DMS53 (cell line): Measurements from ENCODE around the gene GATA3.

Experiments used
- DNase-seq: peaks from one replicate; lab custom pipeline; 2025; lab: John Stamatoyannopoulos, UW

Gene GATA3

DNA sequence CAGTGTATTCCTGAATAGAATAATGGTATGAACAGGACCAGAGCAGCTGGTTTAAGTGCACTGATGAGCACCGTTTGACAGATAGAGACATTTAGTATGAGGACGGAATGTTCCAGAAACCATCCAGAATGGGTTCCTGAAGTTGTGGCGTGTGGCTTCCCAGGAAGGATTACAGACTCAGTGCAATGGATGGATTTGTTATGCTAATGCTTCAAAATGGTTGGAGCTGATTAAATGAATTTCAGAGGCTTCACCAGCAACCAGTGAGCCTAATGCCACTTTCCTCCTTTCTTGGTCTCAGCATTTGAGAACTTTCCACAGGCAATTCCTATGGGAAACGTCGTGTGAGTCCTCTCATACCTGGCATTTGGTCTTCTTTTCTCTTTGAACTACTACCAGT lies 9.9 kb downstream of the GATA3 start:
- no peak for DNase-seq

DNA sequence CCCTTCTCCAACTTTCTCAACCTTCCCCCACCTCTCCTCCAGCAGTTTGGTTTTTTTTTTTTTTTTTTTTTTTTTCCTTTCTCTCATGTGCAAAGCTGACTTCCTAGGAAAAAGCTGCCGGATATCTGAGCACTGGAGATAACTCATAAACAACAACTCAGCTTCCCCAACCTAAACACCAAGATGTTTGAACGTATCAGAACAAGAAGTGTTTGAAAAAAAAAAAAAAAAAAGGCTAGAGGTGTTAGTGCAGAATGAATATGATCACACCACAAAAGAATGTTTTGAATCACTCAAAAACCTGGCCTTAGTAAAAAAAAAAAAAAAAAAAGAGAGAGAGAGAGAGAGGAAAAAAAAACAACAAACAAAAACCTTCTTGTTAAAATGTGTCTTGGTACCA lies 11.2 kb downstream of the GATA3 start:
- DNase-seq, result no peak

DNA sequence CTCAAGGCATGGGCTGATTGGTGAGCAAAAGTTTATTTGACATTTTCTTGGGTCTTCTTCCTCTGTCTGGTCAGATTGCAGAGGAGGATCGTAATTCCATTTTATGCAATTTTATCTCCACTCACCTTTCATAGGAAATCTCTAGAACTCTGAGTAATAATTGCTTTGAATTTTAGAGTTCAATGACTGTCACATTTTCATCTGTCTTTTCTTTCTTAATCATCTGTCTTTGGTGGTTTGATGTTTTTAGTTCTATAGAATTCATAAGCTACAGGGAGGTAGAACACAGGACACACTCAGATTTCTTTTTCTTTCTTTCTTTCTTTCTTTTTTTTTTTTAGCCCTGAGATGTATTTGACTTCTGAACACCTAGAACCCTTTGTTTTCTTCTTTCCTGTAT lies 11.6 kb downstream of the GATA3 start:
- DNase-seq, result no peak

DNA sequence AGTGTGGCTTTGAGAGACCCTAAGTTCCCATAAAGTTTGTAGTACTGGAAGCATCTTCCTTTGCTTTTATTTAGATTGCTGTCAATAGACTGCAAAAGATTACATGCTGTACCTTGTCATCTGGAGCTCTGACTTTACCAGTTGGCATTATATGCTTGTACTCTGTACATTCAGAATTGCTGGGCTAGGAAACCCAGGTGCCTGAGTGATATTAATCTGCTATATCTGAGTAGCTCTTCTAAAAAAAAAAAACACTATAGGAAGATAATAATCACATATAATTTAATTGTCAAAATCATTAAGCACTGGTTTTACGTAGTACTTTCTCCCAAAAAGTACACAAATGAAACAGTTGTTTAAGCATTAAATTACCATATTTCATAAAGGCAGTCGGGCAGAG lies 12.3 kb downstream of the GATA3 start:
- no peak for DNase-seq

DNA sequence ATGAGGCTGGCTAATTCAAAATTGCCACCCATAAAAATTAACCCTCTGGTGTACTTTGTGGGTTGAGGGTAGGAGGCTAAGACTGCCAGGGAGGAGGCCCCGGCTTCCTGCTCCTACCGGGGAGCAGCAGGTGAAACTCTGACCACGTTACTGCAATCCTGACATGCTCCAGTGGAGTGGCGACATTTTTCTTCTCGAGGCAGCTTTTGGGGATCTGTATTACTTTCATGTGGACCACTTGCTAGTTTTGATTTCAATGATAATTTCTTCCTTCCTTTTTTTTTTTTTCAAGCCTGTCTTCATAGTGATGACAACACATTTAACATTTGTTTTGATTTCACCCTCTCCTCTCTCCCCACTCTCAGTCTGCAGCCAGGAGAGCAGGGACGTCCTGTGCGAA lies 14.6 kb downstream of the GATA3 start:
- DNase-seq, result no peak

DNA sequence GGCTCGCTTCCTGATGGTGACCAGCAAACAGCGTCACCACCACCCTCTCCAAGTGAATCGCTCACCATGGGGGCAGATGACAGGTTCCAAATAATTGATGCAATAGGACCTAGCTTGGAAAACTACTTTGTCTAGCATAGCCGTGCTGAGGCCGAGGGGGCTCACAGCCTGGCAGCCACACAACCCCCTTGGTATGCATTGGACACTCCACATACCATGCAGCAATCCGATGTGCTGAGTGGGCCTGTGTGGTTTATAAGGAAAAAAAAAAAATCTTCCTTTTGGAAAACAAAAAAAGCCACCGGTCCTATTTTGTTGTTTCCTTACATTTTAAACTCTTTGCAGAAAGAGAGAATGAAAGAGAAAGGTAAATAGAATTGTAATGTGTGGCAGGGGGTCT lies 15.1 kb downstream of the GATA3 start:
- no peak for DNase-seq

DNA sequence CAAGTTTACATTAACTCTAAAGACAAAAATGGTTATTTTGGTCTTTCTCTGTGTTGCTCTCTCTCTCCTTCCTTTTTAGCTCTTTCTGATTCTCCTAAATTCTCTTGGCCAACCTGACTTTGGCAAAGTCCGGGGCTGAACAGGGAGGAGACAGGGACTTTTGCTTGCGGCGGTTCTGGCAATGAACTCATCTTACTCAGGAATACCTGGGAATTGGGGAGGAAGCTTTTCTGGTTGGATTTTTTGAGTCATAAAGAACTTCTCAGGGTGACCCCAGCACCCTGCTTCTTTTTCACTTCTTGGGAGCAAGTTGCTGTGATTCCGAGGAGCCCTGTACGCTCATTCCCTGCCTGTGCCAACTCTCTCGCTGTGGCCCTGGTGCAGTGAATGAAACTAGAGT lies 16.0 kb downstream of the GATA3 start:
- no peak for DNase-seq

DNA sequence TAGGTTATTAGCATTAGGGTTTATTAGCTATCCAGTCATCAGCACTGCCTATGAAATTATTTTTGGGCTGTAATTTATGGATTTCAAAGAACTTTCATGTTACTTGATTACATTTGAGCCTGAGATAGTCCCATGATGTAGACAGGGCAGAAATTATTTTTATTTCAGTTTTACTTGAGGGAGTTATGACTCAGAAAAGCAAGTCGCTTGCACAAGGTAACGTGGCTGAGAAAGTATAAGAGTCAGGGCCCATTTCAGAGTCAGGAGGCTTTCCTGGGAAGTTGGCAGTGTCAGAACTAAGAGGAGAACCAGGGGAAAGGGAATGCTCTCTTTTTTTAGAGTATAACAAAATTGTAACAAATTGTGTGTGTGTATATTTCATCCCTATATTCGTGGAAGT lies 16.5 kb downstream of the GATA3 start:
- DNase-seq, result no peak

DNA sequence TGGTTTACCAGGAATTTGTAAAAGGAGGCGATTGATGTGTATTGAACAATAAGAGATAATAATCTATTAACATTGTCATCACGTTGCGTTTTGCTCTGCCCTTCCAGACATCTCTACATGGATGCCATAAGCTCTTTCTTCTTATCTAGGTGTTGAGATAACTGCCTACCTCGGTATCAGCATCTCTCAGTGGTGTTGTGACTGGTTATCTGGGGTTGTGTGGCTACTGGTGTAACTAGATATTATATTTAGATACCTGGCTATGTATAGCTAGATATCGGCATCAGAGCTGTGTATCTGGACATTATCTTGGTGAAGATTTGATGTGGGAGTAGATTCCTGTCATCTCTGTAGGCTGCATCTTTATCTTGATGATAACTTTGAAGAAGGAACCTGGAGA lies 17.2 kb downstream of the GATA3 start:
- no peak for DNase-seq

DNA sequence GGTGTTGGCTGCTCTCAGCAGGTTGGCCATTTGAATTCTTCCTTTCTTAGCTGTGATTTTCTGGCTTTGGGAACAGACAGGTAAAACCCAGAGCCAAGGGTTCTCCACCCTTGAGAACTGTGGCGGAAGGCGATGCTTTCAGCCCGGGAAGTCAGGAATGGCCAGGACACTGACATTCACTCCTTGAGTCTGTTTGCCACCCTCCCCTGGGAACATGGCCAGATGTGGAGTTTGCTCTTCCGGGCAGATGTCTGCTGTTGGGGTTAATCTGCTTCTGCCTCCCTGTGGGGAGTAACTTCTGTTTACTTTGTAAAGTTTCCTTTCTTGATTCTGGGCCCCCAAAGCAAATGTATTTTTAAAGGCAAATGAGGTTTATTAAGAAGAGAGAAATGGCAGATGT lies 17.7 kb downstream of the GATA3 start:
- DNase-seq, result no peak

DNA sequence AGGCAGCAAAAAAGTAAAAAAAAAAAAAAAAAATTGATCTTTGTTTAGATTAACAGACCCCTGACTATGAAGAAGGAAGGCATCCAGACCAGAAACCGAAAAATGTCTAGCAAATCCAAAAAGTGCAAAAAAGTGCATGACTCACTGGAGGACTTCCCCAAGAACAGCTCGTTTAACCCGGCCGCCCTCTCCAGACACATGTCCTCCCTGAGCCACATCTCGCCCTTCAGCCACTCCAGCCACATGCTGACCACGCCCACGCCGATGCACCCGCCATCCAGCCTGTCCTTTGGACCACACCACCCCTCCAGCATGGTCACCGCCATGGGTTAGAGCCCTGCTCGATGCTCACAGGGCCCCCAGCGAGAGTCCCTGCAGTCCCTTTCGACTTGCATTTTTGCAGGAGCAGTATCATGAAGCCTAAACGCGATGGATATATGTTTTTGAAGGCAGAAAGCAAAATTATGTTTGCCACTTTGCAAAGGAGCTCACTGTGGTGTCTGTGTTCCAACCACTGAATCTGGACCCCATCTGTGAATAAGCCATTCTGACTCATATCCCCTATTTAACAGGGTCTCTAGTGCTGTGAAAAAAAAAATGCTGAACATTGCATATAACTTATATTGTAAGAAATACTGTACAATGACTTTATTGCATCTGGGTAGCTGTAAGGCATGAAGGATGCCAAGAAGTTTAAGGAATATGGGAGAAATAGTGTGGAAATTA lies 19.4 kb downstream of the GATA3 start:
- DNase-seq, result no peak

DNA sequence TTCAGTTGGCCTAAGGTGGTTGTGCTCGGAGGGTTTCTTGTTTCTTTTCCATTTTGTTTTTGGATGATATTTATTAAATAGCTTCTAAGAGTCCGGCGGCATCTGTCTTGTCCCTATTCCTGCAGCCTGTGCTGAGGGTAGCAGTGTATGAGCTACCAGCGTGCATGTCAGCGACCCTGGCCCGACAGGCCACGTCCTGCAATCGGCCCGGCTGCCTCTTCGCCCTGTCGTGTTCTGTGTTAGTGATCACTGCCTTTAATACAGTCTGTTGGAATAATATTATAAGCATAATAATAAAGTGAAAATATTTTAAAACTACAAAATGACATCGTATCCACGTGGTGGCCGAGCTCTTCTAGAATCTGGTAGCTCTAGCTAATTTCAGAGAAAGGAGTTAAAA lies 20.4 kb downstream of the GATA3 start:
- DNase-seq, result no peak

DNA sequence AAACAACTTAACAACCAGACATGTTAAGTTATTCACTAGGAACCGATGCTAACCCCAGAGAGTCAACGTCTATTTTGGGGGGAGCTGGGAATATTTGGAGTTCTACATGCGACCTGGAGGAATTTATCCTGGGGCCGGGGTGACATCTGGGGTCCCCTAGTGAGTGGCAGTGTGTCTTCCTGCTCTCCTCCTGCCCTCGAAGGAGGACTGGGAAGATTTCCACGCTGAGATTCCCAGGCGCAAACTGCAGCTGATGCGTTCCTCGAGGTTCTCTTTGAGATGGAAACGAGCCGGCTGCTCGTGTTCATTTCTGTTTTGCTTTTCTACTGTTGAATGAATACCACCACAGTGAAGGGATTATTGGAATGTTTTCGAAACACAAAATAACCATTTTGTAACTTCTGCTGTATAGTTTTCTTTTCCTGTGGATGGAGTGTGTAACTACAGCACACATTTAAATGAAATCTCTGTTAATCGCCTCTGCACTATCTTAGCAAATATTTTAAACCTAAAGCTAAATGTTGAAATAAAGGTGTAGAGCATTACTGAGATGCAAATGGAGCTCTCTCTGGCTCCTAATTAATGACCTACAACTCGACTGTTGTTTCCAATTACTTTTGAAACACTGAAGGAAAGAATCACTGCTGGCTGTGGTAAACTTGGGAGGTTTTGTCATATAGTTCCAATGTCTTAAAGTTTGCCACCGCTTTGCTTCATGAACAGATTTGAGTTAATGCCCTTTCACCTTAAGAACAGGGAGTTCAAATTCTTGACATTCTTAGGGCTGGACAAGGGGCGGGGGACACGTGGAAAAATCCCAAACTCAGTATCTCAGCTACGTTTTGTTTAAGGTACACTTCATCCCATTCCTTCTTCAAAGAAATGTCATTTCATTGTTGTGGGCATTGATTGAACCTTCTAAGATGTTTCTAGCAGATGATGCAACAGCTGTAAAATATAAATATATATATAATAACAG lies 21.1 kb downstream of the GATA3 start:
- DNase-seq, result no peak

DNA sequence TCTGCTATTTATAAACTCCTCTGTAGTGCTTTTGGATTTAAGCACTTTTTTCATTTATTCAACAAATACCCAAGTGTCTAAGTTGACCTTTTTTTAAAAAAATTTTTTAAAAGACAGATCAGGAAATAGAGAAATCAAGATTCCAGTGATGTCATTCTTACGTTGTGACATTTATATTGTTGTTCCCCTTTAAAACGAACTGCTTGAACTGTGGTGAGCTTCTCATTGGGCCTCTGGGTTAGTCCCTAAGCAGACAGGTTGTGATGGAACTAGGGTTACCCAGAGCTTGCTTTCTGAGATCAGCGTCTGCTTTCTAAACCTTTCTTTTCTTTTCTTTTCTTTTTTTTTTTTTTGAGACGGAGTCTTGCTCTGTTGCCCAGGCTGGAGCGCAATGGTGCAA lies 22.4 kb downstream of the GATA3 start:
- DNase-seq, result no peak

DNA sequence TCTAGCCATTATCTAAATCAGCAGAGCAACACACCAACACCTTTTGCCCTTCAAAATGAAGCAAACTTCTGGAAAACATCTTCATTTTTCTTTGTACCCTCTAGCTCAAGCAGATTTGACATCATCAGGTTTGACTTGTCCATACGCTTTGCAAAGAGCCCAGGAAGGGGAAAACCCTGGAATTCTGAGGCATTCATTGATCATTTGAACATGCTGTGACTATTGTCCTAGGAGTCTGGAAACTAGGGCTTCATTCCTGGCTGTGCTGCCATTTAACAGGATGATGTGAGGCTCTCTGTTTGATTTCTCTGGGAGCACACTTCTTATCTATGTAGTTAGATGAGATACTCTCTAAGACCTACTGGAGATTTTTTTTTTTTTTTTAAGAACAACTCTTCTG lies 23.5 kb downstream of the GATA3 start:
- DNase-seq, result no peak

DNA sequence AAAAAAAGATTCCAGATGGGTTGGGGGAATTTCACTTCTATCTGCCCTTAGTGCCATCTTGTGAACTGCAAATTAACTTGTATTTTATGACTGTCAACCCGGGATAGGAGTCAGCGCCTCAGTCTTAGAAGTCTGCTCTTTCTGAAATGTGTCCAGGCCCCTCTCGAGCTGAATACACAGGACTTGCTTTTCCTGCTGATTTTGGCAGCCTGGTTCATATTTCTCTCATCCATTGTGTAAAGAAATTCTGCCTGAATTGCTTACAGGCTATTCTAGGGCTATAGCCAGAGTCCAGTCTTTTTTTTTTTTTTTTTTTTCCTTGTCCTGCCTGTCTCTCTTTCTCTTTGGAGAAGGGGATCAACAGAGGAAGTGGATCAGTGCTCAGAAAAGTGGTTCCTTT lies 24.6 kb downstream of the GATA3 start:
- no peak for DNase-seq

DNA sequence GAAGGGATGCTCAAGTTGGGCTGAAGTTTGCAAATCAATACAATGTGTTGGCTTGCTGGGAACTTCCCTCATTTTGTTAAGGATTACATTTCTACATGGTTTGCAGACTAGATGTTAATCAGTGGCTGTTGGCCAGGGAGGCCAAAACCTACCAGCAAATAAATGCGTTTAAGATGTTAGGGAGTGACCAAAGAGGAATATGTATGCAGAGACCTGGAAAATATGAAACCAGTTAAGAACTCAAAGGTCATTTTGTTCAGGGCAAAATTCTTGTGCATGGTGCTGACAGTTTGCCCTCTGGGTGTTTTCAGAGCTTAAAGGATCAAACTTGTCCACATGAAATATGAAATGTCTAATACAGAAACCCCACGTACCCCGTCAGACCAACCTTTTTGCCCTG lies 30.3 kb downstream of the GATA3 start:
- no peak for DNase-seq

DNA sequence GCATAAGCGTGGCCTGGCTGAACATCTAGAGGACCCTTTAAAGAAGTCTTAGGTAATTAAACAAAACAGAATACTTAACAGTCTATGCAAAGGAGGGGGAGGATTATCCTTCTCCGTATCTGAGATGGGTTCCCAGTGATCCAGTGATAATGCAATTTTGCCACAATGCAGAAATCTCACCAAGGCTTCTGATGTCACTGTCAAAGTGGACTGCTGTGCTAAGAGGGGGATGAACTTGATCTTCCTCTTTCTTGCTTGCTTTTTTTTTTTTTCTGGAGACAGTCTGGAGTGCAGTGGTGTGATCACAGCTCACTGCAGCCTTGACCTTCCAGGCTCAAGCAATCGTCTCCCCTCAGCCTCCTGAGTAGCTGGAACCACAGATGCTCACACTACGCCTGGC lies 30.8 kb downstream of the GATA3 start:
- DNase-seq, result no peak

DNA sequence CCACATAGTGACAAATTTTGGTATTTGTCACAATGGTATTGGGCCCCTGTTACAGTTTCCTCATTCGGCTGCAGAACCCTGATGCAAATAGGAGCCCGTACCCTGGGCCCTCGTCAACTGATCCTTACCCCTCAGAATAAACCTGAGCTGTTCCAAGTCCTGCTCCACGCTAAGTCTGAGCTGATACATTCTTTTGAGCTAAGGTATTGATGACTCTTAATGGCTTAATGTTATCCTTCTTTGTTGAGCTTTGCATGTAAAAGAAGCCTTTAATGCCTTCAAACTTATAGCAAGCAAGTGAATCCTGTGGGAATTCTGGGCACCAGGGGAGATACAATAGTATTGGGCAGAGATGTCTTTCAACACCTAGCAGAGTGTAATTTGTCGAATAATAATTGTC lies 31.8 kb downstream of the GATA3 start:
- no peak for DNase-seq

DNA sequence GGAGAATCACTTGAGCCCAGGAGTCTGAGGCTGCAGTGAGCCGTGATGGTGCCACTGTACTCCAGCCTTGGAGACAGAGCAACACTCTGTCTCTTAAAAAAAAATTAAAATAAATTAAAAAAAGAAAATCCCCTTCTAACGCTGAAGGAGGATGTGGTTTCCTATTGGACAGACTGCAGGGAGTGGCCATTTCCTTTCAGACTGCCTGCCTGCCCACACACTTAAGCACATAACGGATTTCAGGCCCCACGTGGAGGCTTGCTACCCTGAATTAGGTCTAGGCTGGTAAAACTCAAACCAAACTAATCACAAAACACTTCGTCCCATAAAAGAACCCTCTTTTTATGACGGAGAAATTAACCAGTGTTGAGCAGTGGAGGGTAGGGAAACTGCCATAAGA lies 34.0 kb downstream of the GATA3 start:
- no peak for DNase-seq

DNA sequence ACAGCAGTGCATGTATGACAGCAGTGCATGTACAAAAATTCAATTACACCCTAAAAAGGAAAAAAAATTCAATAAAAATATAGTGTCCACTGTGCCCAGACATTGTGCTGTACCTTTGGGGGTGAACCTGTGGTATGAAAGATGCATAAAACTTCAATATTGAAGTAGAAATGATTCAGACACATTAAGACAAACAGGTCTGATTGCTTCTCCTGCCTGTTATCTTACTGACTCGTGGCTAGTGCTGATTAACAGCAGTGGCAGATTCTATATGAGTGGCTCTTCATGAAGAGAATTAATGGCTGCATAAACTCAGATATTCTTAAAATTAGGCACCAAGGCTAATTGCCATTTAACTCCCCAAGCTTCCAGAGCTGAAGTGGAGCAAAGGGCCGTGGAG lies 37.9 kb downstream of the GATA3 start:
- DNase-seq, result no peak

DNA sequence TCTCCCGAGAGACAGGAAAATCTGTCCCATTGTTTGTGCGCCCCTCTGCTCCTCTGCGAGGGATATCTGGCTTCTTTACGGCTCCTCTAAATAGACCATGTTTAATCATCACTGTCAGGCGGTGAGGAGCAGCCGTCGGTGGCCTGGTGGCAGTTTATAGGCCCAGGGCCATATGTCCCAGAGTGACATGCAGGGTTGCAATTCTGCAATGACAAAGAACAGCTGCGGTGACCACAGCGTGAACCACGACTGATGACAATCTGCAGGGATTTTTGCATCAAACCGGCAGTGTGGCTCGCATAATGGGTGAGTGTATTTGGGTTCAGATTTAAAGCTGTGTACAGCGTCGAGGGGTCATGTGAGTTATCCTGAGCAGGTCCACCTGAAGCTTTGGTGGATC lies 41.5 kb downstream of the GATA3 start:
- no peak for DNase-seq

DNA sequence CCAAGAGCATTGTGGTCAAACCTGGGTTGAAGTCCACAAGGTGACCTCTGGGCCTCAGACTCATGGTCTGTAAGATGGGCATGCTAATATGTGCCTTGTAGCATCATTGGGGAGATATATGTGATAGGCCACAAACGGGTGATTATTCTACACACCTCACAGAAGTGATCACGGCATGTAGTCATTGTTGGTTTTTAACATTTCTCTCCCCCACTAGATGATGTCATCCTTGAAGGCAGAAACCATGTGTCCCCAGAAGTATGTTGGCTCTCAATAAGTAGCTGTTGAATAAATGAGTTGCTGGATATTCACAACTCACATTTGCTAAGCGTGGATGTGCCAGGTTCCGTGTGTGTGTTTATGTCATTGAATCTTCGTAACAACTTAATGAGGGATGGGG lies 42.4 kb downstream of the GATA3 start:
- no peak for DNase-seq

DNA sequence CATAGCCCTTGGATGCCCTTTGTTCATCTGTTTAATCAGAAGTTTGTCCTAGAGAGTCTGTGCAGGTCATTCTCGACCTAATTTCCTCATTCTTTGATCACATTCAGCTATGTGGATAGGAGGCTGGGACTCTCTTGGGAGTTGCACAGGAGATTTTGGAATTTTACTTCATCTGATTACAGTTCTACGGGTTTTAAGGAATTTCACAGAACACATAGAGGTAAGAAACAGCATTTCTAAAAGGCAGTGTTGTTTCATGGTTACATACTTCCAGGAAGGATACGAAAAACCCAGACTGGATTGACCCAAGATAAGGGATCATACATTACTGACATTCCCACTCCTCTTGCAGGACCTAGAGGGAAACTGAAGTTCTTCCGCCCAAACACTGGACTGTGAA lies 45.9 kb downstream of the GATA3 start:
- no peak for DNase-seq
